Measurements from ENCODE around the gene ARHGAP31. TPM values are rescaled to one million over a fixed set of nuclear protein-coding genes. Genes with fewer than 3 reads are reported as not detected.

Gene ARHGAP31
- total and polyA plus RNA-seq, 2 donors (not counting 1 experiment from before 2014, with no cell fraction given) = 3.5 to 8.1 TPM

- H3K27me3 ChIP-seq (ENCODE audit: control insufficient read depth, insufficient read depth, low read length) = no peaks in the 10 kb centered on the region
- no peak overlapping the region for H2AFZ ChIP-seq (ENCODE audit: low read length)
- TF ChIP-seq CTCF (conservative IDR thresholded peaks at IDR 0.05 in 1 of 2, IDR thresholded peaks at IDR 0.05 in 1 of 2; ENCODE audit: low read depth in 1 of 2, low read length in 2 of 2) = no peak
- TF ChIP-seq EZH2 (IDR thresholded peaks at IDR 0.05; ENCODE audit: low read length, missing control alignments) = no peak
- peaks cover under 1% of the 10 kb centered on the region for H3K4me1 ChIP-seq (ENCODE audit: control insufficient read depth, extremely low read depth, insufficient read depth, low read length)
- H3K27ac ChIP-seq (ENCODE audit: insufficient read depth, low read length) = no peak overlapping the region
- no peaks in the 10 kb centered on the region for H4K20me1 ChIP-seq (ENCODE audit: control insufficient read depth, extremely low read depth, insufficient read depth, low read length)
- H3K4me3 ChIP-seq (replicated peaks in 1 of 4; ENCODE audit: control extremely low read depth in 1 of 4, insufficient read depth in 1 of 4, low read depth in 3 of 4, low read length in 4 of 4) = no peak overlapping the region
- H3K79me2 ChIP-seq (ENCODE audit: control insufficient read depth, insufficient read depth, low read length) = peaks cover 28% of the 10 kb centered on the region
- no peak overlapping the region for H3K9ac ChIP-seq (ENCODE audit: insufficient read depth, low read length)
- peaks cover 14% of the 10 kb centered on the region for H3K36me3 ChIP-seq (ENCODE audit: control insufficient read depth, insufficient read depth, low read length)
- DNase-seq (ENCODE audit: low read depth in 2 of 2) = no peak
- H3K9me3 ChIP-seq (ENCODE audit: control insufficient read depth, insufficient read depth, low read depth, low read length) = no peaks in the 10 kb centered on the region
- no peak overlapping the region for H3K4me2 ChIP-seq (ENCODE audit: extremely low read depth, insufficient read depth, low read length)
These were observed 162.3 kb downstream of the ARHGAP31 start for GRCh38 chr3:119456469-119456868.

- no peaks in the 10 kb centered on the region for H4K20me1 ChIP-seq (ENCODE audit: control insufficient read depth, extremely low read depth, insufficient read depth, low read length)
- no peaks in the 10 kb centered on the region for H3K9me3 ChIP-seq (ENCODE audit: control insufficient read depth, insufficient read depth, low read depth, low read length)
- no peak overlapping the region for H3K27ac ChIP-seq (ENCODE audit: insufficient read depth, low read length)
- TF ChIP-seq EZH2 (IDR thresholded peaks at IDR 0.05; ENCODE audit: low read length, missing control alignments) (no peak), CTCF (conservative IDR thresholded peaks at IDR 0.05 in 1 of 2, IDR thresholded peaks at IDR 0.05 in 1 of 2; ENCODE audit: low read depth in 1 of 2, low read length in 2 of 2) (no peak)
- no peak overlapping the region for H2AFZ ChIP-seq (ENCODE audit: low read length)
- H3K9ac ChIP-seq (ENCODE audit: insufficient read depth, low read length) = no peak overlapping the region
- peak in 1 of 2 donors; percentile 3 for DNase-seq (ENCODE audit: low read depth in 2 of 2)
- H3K36me3 ChIP-seq (ENCODE audit: control insufficient read depth, insufficient read depth, low read length) = peaks cover 14% of the 10 kb centered on the region
- H3K4me1 ChIP-seq (ENCODE audit: control insufficient read depth, extremely low read depth, insufficient read depth, low read length) = peaks cover 6% of the 10 kb centered on the region
- peaks cover 35% of the 10 kb centered on the region for H3K79me2 ChIP-seq (ENCODE audit: control insufficient read depth, insufficient read depth, low read length)
- no peak overlapping the region for H3K4me2 ChIP-seq (ENCODE audit: extremely low read depth, insufficient read depth, low read length)
- no peaks in the 10 kb centered on the region for H3K27me3 ChIP-seq (ENCODE audit: control insufficient read depth, insufficient read depth, low read length)
- no peak overlapping the region for H3K4me3 ChIP-seq (replicated peaks in 1 of 4; ENCODE audit: control extremely low read depth in 1 of 4, insufficient read depth in 1 of 4, low read depth in 3 of 4, low read length in 4 of 4)
These were observed 163.1 kb downstream of the ARHGAP31 start for GRCh38 chr3:119457246-119457645.

GRCh38 chr3:119463171-119464169, 169.3 kb downstream of the ARHGAP31 start, which contains the start of gene TMEM39A:
TSS of gene TMEM39A (minus strand) at chr3:119463615. CDS start at chr3:119462074, 1,541 bp downstream.
- DNase-seq (ENCODE audit: low read depth in 2 of 2) = peak; percentile 96 to 98
- peak within 1 kb of the TSS; percentile 98 for H3K27ac ChIP-seq (ENCODE audit: insufficient read depth, low read length)
- H3K4me2 ChIP-seq (ENCODE audit: extremely low read depth, insufficient read depth, low read length) = peak within 1 kb of the TSS; percentile 97
- H4K20me1 ChIP-seq (ENCODE audit: control insufficient read depth, extremely low read depth, insufficient read depth, low read length) = no peaks in the 10 kb centered on the region
- peaks cover 2% of the 10 kb centered on the region for H3K36me3 ChIP-seq (ENCODE audit: control insufficient read depth, insufficient read depth, low read length)
- H3K79me2 ChIP-seq (ENCODE audit: control insufficient read depth, insufficient read depth, low read length) = peaks cover 41% of the 10 kb centered on the region
- H3K9me3 ChIP-seq (ENCODE audit: control insufficient read depth, insufficient read depth, low read depth, low read length) = no peaks in the 10 kb centered on the region
- peak within 1 kb of the TSS; percentile 97 for H3K9ac ChIP-seq (ENCODE audit: insufficient read depth, low read length)
- peaks cover 6% of the 10 kb centered on the region for H3K4me1 ChIP-seq (ENCODE audit: control insufficient read depth, extremely low read depth, insufficient read depth, low read length)
- peak within 1 kb of the TSS; percentile 56 to 100 (median 84) for H3K4me3 ChIP-seq (replicated peaks in 1 of 4; ENCODE audit: control extremely low read depth in 1 of 4, insufficient read depth in 1 of 4, low read depth in 3 of 4, low read length in 4 of 4)
- H2AFZ ChIP-seq (ENCODE audit: low read length) = peak within 1 kb of the TSS; percentile 94
- TF ChIP-seq EZH2 (IDR thresholded peaks at IDR 0.05; ENCODE audit: low read length, missing control alignments) (no peak), CTCF (conservative IDR thresholded peaks at IDR 0.05 in 1 of 2, IDR thresholded peaks at IDR 0.05 in 1 of 2; ENCODE audit: low read depth in 1 of 2, low read length in 2 of 2) (no peak)
- no peaks in the 10 kb centered on the region for H3K27me3 ChIP-seq (ENCODE audit: control insufficient read depth, insufficient read depth, low read length)
